GM18507 (cell line): ENCODE measurements around the gene FHOD3.

Experiments
- DNase-seq: peaks from one replicate; pipeline ENCODE4 v3.0.0; 2011; ENCODE audit warnings: low read depth; ENCODE audit not compliant: insufficient read length; ENCODE audit errors: extremely low spot score
- FAIRE-seq: peaks from 2 replicates; lab custom pipeline; 2011; peaks lifted over from hg19 to GRCh38; lab: Jason Lieb, UNC

Gene FHOD3

GRCh38 chr18:36374262-36374661, 76.7 kb downstream of the FHOD3 start:
- no peak for DNase-seq
- FAIRE-seq, result no peak

GRCh38 chr18:36375118-36375517, 77.6 kb downstream of the FHOD3 start:
- DNase-seq (no peak), FAIRE-seq (peak; percentile 77)

- DNase-seq, result no peak
- no peak for FAIRE-seq
Observed at GRCh38 chr18:36376361-36376760, 78.8 kb downstream of the FHOD3 start.

GRCh38 chr18:36377626-36378025, 80.1 kb downstream of the FHOD3 start:
- FAIRE-seq (no peak), DNase-seq (no peak)

- no peak for DNase-seq
- no peak for FAIRE-seq
Observed at GRCh38 chr18:36378205-36378604, 80.7 kb downstream of the FHOD3 start.

GRCh38 chr18:36379435-36379984, 82.0 kb downstream of the FHOD3 start:
- no peak for DNase-seq
- peak; percentile 18 for FAIRE-seq

- DNase-seq (no peak), FAIRE-seq (no peak)
Observed at GRCh38 chr18:36380173-36380827, 82.8 kb downstream of the FHOD3 start.

- no peak for FAIRE-seq
- no peak for DNase-seq
Observed at GRCh38 chr18:36381075-36381474, 83.6 kb downstream of the FHOD3 start.

- DNase-seq, result no peak
- no peak for FAIRE-seq
Observed at GRCh38 chr18:36382854-36383253, 85.3 kb downstream of the FHOD3 start.

GRCh38 chr18:36386150-36386920, 88.8 kb downstream of the FHOD3 start:
- no peak for FAIRE-seq
- no peak for DNase-seq

- DNase-seq (no peak), FAIRE-seq (no peak)
Observed at GRCh38 chr18:36387310-36387709, 89.8 kb downstream of the FHOD3 start.

- FAIRE-seq (no peak), DNase-seq (no peak)
Observed at GRCh38 chr18:36388310-36388709, 90.8 kb downstream of the FHOD3 start.

GRCh38 chr18:36389027-36389426, 91.5 kb downstream of the FHOD3 start:
- DNase-seq (no peak), FAIRE-seq (no peak)

GRCh38 chr18:36389811-36390581, 92.5 kb downstream of the FHOD3 start:
- DNase-seq (no peak), FAIRE-seq (no peak)

GRCh38 chr18:36391426-36392145, 94.1 kb downstream of the FHOD3 start:
- no peak for FAIRE-seq
- DNase-seq, result no peak

- FAIRE-seq (no peak), DNase-seq (no peak)
Observed at GRCh38 chr18:36392164-36392978, 94.9 kb downstream of the FHOD3 start.

GRCh38 chr18:36392979-36393287, 95.4 kb downstream of the FHOD3 start:
- DNase-seq (no peak), FAIRE-seq (no peak)

- FAIRE-seq (no peak), DNase-seq (no peak)
Observed at GRCh38 chr18:36394486-36394885, 97.0 kb downstream of the FHOD3 start.

- DNase-seq (no peak), FAIRE-seq (no peak)
Observed at GRCh38 chr18:36396190-36396589, 98.7 kb downstream of the FHOD3 start.
